ENCODE measurements around the gene TMC7.

DNA sequence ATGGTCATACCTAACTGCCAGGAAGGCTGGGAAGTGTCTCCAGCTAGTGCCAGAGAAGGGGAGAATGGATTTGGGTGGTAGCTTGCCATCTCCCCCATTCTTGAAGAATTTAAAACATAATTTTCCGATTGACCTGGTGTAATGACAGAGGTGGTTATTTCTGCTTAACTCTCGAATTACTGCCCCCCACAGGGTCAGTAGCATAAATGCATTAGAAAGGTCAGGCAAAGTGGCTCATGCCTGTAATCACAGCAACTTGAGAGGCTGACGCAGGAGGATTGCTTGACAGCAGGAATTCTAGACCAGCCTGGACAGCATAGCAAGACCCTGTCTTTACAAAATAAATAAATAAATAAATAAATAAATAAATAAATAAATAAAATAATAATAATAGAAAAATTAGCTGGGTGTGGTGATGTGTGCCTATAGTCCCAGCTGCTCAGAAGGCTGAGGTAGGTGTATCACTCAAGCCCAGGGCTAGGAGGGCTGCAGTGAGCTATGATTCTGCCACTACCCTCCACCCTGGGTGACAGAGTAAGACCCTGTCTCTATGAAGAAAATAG, 27.5 kb downstream of the TMC7 start:
- TF ChIP-seq, protein P1, sequence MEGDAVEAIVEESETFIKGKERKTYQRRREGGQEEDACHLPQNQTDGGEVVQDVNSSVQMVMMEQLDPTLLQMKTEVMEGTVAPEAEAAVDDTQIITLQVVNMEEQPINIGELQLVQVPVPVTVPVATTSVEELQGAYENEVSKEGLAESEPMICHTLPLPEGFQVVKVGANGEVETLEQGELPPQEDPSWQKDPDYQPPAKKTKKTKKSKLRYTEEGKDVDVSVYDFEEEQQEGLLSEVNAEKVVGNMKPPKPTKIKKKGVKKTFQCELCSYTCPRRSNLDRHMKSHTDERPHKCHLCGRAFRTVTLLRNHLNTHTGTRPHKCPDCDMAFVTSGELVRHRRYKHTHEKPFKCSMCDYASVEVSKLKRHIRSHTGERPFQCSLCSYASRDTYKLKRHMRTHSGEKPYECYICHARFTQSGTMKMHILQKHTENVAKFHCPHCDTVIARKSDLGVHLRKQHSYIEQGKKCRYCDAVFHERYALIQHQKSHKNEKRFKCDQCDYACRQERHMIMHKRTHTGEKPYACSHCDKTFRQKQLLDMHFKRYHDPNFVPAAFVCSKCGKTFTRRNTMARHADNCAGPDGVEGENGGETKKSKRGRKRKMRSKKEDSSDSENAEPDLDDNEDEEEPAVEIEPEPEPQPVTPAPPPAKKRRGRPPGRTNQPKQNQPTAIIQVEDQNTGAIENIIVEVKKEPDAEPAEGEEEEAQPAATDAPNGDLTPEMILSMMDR (IDR thresholded peaks at IDR 0.05; ENCODE audit: insufficient read depth, low read depth, low read length): no peak
- no peak for TF ChIP-seq EZH2 (IDR thresholded peaks at IDR 0.05; ENCODE audit: insufficient read depth, low read length)
